GM10266 (cell line): ENCODE measurements around the gene AIF1.

Experiments used
- DNase-seq: peaks from one replicate; pipeline ENCODE4 v3.0.0; 2012; ENCODE audit errors: extremely low spot score
- CTCF ChIP-seq: IDR thresholded peaks from 2 replicates; pipeline ENCODE4 v1.5.1; 2012; ENCODE audit warnings: mild to moderate bottlenecking, low read depth; ENCODE audit not compliant: control insufficient read depth, insufficient read depth; ENCODE audit errors: missing control alignments

Gene AIF1

GRCh38 chr6:31632279-31632946, 17.4 kb downstream of the AIF1 start:
- DNase-seq = no peak
- no peak for TF ChIP-seq CTCF

GRCh38 chr6:31633447-31633846, 18.4 kb downstream of the AIF1 start:
- DNase-seq = no peak
- TF ChIP-seq CTCF = no peak

GRCh38 chr6:31634131-31634530, 19.1 kb downstream of the AIF1 start:
- TF ChIP-seq CTCF = no peak
- no peak for DNase-seq

GRCh38 chr6:31634969-31635575, 20.0 kb downstream of the AIF1 start:
- TF ChIP-seq CTCF = no peak
- no peak for DNase-seq

GRCh38 chr6:31636698-31637596, 21.9 kb downstream of the AIF1 start:
- TF ChIP-seq CTCF = no peak
- no peak for DNase-seq

- TF ChIP-seq CTCF = no peak
- no peak for DNase-seq
These were observed 24.0 kb downstream of the AIF1 start for GRCh38 chr6:31639043-31639442.

GRCh38 chr6:31639449-31639861, 24.4 kb downstream of the AIF1 start:
- no peak for DNase-seq

More at GRCh38 chr6:31639449-31639861, 24.4 kb downstream of the AIF1 start:
- TF ChIP-seq CTCF = no peak
